ENCODE results near the gene NAV3. TPM values are rescaled to one million over a fixed set of nuclear protein-coding genes. Genes with fewer than 3 reads are reported as not detected.

The NAV3 gene
- total and polyA plus RNA-seq, 7 donors = 0.50 to 13.3 (median 6.8) TPM; not detected in 1

DNA sequence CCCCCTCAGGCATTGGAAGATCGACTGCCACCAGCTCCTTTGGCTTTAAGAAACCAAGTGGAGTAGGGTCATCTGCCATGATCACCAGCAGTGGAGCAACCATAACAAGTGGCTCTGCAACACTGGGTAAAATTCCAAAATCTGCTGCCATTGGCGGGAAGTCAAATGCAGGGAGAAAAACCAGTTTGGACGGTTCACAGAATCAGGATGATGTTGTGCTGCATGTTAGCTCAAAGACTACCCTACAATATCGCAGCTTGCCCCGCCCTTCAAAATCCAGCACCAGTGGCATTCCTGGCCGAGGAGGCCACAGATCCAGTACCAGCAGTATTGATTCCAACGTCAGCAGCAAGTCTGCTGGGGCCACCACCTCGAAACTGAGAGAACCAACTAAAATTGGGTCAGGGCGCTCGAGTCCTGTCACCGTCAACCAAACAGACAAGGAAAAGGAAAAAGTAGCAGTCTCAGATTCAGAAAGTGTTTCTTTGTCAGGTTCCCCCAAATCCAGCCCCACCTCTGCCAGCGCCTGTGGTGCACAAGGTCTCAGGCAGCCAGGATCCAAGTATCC lies 288.7 kb downstream of the NAV3 start:
- whole genome bisulfite sequencing, 2 donors = 52 to 84% methylated on average over 12 of the region's 12 CpGs
- no peaks in the 10 kb centered on the region for H3K9me3 ChIP-seq
- no peaks in the 10 kb centered on the region for H3K36me3 ChIP-seq
- no peak for TF ChIP-seq POLR2A (IDR thresholded peaks at IDR 0.05)
- no peak for TF ChIP-seq EP300 (IDR thresholded peaks at IDR 0.05)
- TF ChIP-seq, protein P1, sequence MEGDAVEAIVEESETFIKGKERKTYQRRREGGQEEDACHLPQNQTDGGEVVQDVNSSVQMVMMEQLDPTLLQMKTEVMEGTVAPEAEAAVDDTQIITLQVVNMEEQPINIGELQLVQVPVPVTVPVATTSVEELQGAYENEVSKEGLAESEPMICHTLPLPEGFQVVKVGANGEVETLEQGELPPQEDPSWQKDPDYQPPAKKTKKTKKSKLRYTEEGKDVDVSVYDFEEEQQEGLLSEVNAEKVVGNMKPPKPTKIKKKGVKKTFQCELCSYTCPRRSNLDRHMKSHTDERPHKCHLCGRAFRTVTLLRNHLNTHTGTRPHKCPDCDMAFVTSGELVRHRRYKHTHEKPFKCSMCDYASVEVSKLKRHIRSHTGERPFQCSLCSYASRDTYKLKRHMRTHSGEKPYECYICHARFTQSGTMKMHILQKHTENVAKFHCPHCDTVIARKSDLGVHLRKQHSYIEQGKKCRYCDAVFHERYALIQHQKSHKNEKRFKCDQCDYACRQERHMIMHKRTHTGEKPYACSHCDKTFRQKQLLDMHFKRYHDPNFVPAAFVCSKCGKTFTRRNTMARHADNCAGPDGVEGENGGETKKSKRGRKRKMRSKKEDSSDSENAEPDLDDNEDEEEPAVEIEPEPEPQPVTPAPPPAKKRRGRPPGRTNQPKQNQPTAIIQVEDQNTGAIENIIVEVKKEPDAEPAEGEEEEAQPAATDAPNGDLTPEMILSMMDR (IDR thresholded peaks at IDR 0.05) = no peak
- TF ChIP-seq POLR2AphosphoS5 (IDR thresholded peaks at IDR 0.05) = no peak
- H3K27ac ChIP-seq = no peak overlapping the region
- no peaks in the 10 kb centered on the region for H3K27me3 ChIP-seq
- H3K4me3 ChIP-seq = no peak overlapping the region
- intact Hi-C loops (cut with DNase I) = no loop called here
- H3K4me1 ChIP-seq = no peaks in the 10 kb centered on the region
- no peak for DNase-seq

DNA sequence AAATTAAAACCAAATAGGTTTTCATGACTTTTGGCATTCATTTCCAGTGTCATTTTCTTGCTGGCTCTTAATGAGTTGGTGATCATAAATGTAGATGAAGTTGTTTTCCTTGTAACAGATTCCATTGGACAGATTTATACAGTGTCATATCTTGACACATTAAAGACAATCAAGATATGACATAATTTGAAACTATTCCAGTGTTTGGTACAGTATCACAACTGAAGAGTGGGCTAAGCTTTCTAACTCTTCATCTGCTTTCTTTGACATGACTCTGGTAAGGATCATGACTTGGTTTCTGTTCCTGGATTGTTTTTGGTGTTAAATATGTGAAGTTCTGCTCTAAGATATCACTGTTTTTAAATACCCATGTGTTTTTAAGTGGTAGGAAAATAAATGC lies 289.6 kb downstream of the NAV3 start:
- intact Hi-C loops (cut with DNase I) = no loop called here
- no peak for DNase-seq

GRCh38 chr12:78120866-78121560 lies 290.3 kb downstream of the NAV3 start:
- H3K27me3 ChIP-seq = no peaks in the 10 kb centered on the region
- intact Hi-C loops (cut with DNase I) = no loop called here
- no peaks in the 10 kb centered on the region for H3K4me1 ChIP-seq
- WGBS, 2 donors = 44 to 74% methylated on average over 6 of the region's 6 CpGs
- no peaks in the 10 kb centered on the region for H3K9me3 ChIP-seq
- H3K27ac ChIP-seq = no peak overlapping the region
- TF ChIP-seq POLR2A (IDR thresholded peaks at IDR 0.05) (no peak), EP300 (IDR thresholded peaks at IDR 0.05) (no peak), POLR2AphosphoS5 (IDR thresholded peaks at IDR 0.05) (no peak)
- TF ChIP-seq, protein P1 (IDR thresholded peaks at IDR 0.05) = no peak
- DNase-seq = no peak
- H3K36me3 ChIP-seq = no peaks in the 10 kb centered on the region
- H3K4me3 ChIP-seq = no peak overlapping the region

More for the DNA sequence above, 289.6 kb downstream of the NAV3 start:
- H3K36me3 ChIP-seq = no peaks in the 10 kb centered on the region
- H3K9me3 ChIP-seq = no peaks in the 10 kb centered on the region
- no peak for TF ChIP-seq POLR2A (IDR thresholded peaks at IDR 0.05)
- TF ChIP-seq EP300 (IDR thresholded peaks at IDR 0.05) = no peak
- TF ChIP-seq POLR2AphosphoS5 (IDR thresholded peaks at IDR 0.05) = no peak
- TF ChIP-seq, protein P1 (IDR thresholded peaks at IDR 0.05) = no peak
- no peak overlapping the region for H3K4me3 ChIP-seq
- no peaks in the 10 kb centered on the region for H3K4me1 ChIP-seq
- H3K27ac ChIP-seq = no peak overlapping the region
- H3K27me3 ChIP-seq = no peaks in the 10 kb centered on the region

GRCh38 chr12:78121969-78122610 lies 291.4 kb downstream of the NAV3 start:
- no peak for DNase-seq
- intact Hi-C loops (cut with DNase I) = no loop called here
- H3K4me3 ChIP-seq = no peak overlapping the region
- H3K36me3 ChIP-seq = no peaks in the 10 kb centered on the region
- no peaks in the 10 kb centered on the region for H3K4me1 ChIP-seq
- no peaks in the 10 kb centered on the region for H3K27me3 ChIP-seq
- no peak overlapping the region for H3K27ac ChIP-seq
- 87 to 90% methylated on average over 16 of the region's 16 CpGs for WGBS, 2 donors
- TF ChIP-seq POLR2AphosphoS5 (IDR thresholded peaks at IDR 0.05) = no peak
- TF ChIP-seq, protein P1 (IDR thresholded peaks at IDR 0.05) = no peak
- TF ChIP-seq POLR2A (IDR thresholded peaks at IDR 0.05) = no peak
- no peak for TF ChIP-seq EP300 (IDR thresholded peaks at IDR 0.05)
- no peaks in the 10 kb centered on the region for H3K9me3 ChIP-seq

All from sigmoid colon (tissue), 7 donors.